ENCODE results near the gene GRIN2C.
"Not testable (repeated sequence)": the region's sequence is repeated elsewhere in the genome, so short reads cannot be mapped to it uniquely, and the experiment has no call there.

Gene GRIN2C

GRCh38 chr17:74859459-74860228 is at the start of gene GRIN2C:
GRIN2C (minus strand) TSS chr17:74859885; CDS start chr17:74855092, 4,793 bp downstream.
- Histone ChIP-seq H3K36me3 (ENCODE audit: control insufficient read depth, insufficient read depth, low read length) (peaks cover 21% of the 10 kb centered on the region), H3K4me3 (replicated peaks; ENCODE audit: low read depth, low read length) (no peak within 1 kb of the TSS), H3K27me3 (replicated peaks; ENCODE audit: control insufficient read depth, insufficient read depth, low read length) (peaks cover 3% of the 10 kb centered on the region)
- TF ChIP-seq CTCF (IDR thresholded peaks at IDR 0.05; ENCODE audit: insufficient read depth, low read length, poor library complexity, severe bottlenecking) = no peak
- DNase-seq (ENCODE audit: extremely low read depth, insufficient read length) = no peak

GRCh38 chr17:74909097-74909496 is 49.4 kb upstream of the GRIN2C start:
- H3K4me3 ChIP-seq (replicated peaks; ENCODE audit: low read depth, low read length); H3K36me3 ChIP-seq (ENCODE audit: control insufficient read depth, insufficient read depth, low read length); DNase-seq (ENCODE audit: extremely low read depth, insufficient read length); H3K27me3 ChIP-seq (replicated peaks; ENCODE audit: control insufficient read depth, insufficient read depth, low read length): not testable (repeated sequence)

DNA sequence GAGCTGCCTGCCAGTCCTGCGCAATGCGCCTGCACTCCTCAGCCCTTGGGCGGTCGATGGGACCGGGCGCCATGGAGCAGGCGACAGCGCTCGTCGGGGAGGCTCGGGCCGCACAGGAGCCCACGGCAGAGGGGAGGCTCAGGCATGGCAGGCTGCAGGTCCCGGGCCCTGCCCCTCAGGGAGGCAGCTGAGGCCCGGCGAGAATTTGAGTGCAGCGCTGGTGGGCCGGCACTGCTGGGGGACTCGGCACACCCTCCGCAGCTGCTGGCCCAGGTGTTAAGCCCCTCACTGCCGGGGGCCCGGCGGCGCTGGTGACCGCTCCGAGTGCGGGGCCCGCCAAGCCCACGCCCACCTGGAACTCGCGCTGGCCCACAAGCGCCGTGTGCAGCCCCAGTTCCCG is 47.3 kb upstream of the GRIN2C start:
- no peak overlapping the region for H3K4me3 ChIP-seq (replicated peaks; ENCODE audit: low read depth, low read length)
- no peaks in the 10 kb centered on the region for H3K36me3 ChIP-seq (ENCODE audit: control insufficient read depth, insufficient read depth, low read length)
- no peak for TF ChIP-seq CTCF (IDR thresholded peaks at IDR 0.05; ENCODE audit: insufficient read depth, low read length, poor library complexity, severe bottlenecking)
- H3K27me3 ChIP-seq (replicated peaks; ENCODE audit: control insufficient read depth, insufficient read depth, low read length) = no peaks in the 10 kb centered on the region; the same call in 1 of the 2 replicates
- no peak for DNase-seq (ENCODE audit: extremely low read depth, insufficient read length)

DNA sequence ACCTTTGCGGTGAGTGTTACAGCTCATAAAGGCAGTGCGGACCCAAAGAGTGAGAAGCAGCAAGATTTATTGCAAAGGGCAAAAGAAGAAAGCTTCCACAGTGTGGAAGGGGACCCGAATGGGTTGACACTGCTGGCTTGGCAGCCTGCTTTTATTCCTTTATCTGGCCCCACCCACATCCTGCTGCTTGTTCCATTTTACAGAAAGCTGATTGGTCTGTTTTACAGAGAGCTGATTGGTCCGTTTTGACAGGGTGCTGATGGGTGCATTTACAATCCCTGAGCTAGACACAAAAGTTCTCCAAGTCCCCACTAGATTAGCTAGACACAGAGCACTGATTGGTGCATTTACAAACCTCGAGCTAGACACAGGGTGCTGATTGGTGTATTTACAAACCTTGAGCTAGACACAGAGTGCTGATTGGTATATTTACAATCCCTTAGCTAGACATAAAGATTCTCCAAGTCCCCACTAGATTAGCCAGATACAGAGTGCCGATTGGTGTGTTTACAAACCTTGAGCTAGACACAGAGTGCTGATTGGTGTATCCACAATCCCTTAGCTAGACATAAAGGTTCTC is 46.6 kb upstream of the GRIN2C start:
- H3K27me3 ChIP-seq (replicated peaks; ENCODE audit: control insufficient read depth, insufficient read depth, low read length); H3K36me3 ChIP-seq (ENCODE audit: control insufficient read depth, insufficient read depth, low read length); DNase-seq (ENCODE audit: extremely low read depth, insufficient read length); H3K4me3 ChIP-seq (replicated peaks; ENCODE audit: low read depth, low read length): not testable (repeated sequence)

- Histone ChIP-seq H3K36me3 (ENCODE audit: control insufficient read depth, insufficient read depth, low read length) (no peaks in the 10 kb centered on the region), H3K4me3 (replicated peaks; ENCODE audit: low read depth, low read length) (no peak overlapping the region), H3K27me3 (replicated peaks; ENCODE audit: control insufficient read depth, insufficient read depth, low read length) (no peaks in the 10 kb centered on the region; the same call in none of the 2 replicates)
- DNase-seq (ENCODE audit: extremely low read depth, insufficient read length) = no peak
- TF ChIP-seq CTCF (IDR thresholded peaks at IDR 0.05; ENCODE audit: insufficient read depth, low read length, poor library complexity, severe bottlenecking) = no peak
Observed at GRCh38 chr17:74904687-74905409, 45.2 kb upstream of the GRIN2C start.

GRCh38 chr17:74903671-74904070 is 44.0 kb upstream of the GRIN2C start:
- no peak overlapping the region for H3K4me3 ChIP-seq (replicated peaks; ENCODE audit: low read depth, low read length)
- no peaks in the 10 kb centered on the region for H3K36me3 ChIP-seq (ENCODE audit: control insufficient read depth, insufficient read depth, low read length)
- peaks cover 3% of the 10 kb centered on the region for H3K27me3 ChIP-seq (replicated peaks; ENCODE audit: control insufficient read depth, insufficient read depth, low read length)
- DNase-seq (ENCODE audit: extremely low read depth, insufficient read length) = no peak
- TF ChIP-seq CTCF (IDR thresholded peaks at IDR 0.05; ENCODE audit: insufficient read depth, low read length, poor library complexity, severe bottlenecking) = no peak
